HG02938 (cell line): Measurements from ENCODE around the gene TMEM9B.
A peak's percentile ranks its signal among the peaks of the same experiment; 100 is the strongest.
"Not testable (repeated sequence)": the region's sequence is repeated elsewhere in the genome, so short reads cannot be mapped to it uniquely, and the experiment has no call there.

ENCODE experiments used
- ATAC-seq: cut with Tn5 transposase; IDR thresholded peaks from one replicate; pipeline ENCODE4 v1.9.1; 2021; ENCODE audit warnings: mild to moderate bottlenecking, moderate library complexity; ENCODE audit not compliant: unreplicated experiment

Gene TMEM9B

DNA sequence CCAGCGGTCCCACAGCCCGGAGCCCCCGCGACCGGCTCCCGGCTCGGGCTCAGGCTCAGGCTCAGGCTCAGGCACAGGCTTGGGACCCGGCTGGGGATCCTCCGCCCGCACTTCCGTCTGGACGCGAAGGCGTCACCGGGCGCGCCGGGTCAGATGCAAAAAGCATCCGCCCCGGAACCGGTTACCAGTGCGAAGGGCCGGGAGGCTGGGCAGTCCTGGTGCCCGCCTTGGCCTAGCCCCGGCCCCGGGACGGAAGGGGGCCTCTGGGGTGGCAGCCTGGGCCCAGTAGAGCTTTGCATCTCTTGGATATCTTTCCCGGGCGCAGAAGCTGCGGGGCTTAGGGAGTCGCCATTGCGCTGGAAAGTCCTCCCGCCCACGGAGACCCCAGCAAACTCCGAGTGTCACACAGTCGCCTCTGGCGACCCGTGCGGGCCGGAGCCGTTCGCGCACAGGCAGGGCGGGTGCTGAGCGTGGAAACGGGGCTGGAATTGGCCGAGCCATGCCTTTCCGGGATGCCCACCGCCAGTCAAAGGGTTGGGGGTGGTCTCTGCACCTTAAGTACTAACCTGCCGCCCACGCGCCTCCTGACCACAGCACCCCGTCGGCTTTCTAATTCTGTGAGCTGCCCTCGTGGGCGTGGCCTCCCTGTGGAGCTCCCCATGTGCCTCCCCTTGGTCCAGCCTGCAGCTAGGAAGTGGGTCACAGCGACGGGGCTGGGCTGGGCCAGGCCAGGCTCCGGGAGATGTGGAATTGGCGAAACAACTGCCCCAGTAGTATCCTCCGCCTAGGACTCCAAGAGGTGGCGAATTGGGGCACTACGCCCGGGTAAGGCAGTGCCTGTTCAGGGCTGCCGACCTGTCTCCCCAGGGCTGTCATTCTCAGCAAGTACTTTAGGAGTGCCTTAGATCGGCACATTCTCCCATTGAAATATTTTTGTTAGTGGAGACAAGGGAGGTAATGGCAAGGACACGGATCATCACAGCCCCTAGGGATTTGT is at the start of gene TMEM9B:
Gene TMEM9B, minus strand, starts transcription at position 119 of the 997 bp plus-strand sequence. CDS start 129 bp downstream, outside the sequence.
- ATAC-seq = peak; percentile 71

DNA sequence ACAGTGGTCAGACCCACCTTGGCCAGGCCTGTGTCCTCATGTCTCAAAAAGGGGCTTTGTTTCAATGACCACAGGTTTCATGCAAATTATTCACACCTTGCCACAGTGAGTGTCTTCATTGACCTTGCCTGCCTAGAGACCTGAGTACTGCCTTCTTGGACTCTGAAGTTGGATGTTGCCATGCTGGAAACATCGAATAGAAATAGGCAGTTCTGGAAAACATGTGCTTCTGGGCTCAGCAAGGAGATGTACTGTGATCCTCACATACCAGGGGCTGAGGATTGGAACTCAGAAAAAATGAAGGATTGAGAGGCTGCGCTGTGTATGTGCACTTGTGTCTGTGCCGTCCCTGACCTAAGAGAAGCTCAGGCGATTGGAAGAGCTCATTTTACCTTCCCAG is 49.1 kb upstream of the TMEM9B start:
- no peak for ATAC-seq

- ATAC-seq = not testable (repeated sequence)
These were observed 45.3 kb upstream of the TMEM9B start for GRCh38 chr11:9009538-9009937.

DNA sequence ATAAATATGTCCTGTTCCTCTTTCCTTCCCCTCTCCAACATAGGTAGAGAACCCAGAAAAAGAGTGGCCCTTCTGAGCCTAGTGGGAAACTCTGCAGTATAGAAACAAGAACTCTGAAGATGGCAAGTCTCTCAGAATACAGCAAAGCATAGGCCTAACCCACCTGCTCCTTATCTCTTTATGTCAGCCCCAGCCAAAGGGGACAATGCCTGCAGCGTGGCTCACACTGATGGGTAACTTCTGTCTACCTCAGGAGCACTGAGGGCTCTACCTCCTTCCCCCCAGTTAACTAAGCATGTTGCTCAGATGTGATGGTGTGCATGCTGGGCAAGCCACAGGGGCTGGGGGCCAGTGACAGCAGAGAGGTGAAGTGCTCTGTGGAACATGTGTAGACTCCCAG is 44.4 kb upstream of the TMEM9B start:
- ATAC-seq = no peak

DNA sequence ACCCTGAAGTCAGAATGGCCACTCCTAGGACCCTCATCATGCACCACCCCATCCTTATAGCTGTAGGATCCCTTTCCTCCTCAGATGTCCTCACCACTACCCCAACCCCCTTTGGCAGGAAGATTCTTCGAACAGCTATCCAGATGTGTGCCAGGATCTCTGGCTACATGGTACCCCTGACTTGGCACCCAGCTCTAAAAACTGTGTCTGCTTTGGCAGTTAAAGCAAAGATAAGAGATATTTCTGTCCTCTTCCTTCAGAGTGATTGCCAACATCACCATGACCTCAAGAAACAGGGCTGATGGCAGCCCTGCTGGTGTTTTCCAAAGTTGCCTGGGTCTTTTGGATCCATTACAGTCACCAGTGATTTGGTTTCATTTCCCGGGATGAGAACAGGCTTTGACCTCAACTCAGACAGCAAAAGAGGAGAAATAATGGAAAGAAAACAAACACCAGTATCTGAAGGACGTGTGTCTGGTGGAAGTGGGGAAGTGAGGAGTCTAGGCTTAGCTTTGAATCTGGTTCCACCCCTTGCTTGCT is 43.8 kb upstream of the TMEM9B start:
- ATAC-seq = no peak

DNA sequence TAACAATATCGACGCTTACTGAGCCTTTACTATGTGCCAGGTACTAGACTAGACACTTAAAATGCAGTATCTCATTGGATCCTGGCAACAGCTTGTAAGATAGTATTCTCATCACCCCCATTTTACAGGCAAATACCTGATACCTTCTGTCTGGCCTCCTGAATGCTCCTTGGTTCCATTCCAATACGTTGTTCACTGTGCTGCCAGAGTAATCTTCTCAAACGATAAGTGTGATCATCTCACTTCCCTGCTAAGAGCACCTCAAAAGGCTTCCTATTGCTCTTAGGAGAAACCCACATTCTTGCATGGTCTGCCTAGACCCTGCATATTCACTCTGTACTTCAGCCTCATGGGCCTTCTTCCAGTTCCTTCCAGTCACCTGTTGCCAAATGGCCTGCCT is 40.8 kb upstream of the TMEM9B start:
- ATAC-seq = no peak

GRCh38 chr11:9004183-9004926 is 40.1 kb upstream of the TMEM9B start:
- ATAC-seq = no peak

- ATAC-seq = no peak
These were observed 39.4 kb upstream of the TMEM9B start, which contains the start of gene NRIP3 for GRCh38 chr11:9003573-9004182. NRIP3 (minus strand) TSS chr11:9004001; CDS start chr11:9003935, 66 bp downstream.

- ATAC-seq = no peak
These were observed 38.8 kb upstream of the TMEM9B start for GRCh38 chr11:9002920-9003572.

GRCh38 chr11:9001736-9002135 is 37.5 kb upstream of the TMEM9B start:
- no peak for ATAC-seq

- ATAC-seq = no peak
These were observed 33.8 kb upstream of the TMEM9B start for GRCh38 chr11:8998017-8998416.

DNA sequence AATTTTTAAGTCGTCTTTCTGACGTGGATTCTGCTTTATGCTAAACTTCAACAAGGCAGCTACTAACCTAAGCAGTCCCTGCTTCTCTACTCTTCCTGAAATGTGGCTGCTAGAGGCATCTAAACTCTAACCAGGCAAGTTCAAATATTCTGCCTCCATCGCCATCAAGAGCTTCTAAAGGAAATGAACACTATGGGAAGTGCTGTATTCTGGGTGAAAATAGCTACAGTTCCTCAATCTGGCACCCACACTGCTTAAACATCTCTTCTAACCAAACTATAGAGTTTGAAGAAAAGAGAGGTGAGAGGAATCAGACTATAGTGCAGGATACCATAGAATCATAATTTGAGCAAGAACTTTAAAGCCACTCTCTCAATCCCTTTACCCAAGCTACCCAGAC is 33.2 kb upstream of the TMEM9B start:
- ATAC-seq = no peak

GRCh38 chr11:8989453-8989852 is 25.2 kb upstream of the TMEM9B start:
- no peak for ATAC-seq

DNA sequence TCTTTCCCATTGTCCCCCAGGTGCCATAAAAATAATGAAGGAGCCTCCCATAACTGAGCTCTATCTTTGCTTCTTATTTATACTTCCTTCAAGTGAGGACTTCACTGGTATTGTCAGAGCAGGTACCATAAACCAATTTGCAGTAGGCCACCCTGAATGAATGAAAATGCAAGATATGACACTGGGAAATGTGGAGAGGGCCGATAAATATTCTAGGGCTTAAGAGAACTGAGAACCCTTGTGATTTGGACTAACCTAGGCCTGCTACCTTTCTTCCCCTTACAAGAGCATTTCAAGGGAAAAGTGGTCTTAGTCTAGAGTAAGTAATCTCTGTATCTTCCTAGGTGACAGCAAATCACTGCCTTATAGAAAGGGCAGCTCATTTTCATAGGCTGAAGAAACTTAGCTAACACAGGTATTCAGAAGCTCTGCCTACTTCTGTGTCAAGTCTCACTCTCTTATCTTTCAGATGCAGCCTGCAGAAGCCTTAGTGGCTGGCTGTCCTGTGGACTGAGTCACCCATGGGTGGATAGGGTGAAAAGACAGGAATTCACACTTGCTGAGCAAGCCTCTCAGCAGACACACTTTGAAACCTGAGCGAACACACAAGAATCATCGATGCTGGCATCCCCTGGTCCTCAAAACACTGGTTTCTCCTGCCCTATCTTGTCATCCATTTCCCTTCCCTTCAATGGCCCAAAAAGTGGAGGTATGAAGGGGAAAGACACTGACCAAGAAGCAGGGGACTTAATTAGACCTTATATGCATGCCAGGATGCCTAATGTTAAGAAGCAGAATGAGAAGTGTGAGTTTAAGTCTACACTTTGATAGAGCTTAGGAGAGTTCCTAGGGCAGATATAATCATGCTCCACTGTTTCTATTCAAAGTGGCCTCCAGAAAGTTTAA is 24.3 kb upstream of the TMEM9B start:
- ATAC-seq = no peak

DNA sequence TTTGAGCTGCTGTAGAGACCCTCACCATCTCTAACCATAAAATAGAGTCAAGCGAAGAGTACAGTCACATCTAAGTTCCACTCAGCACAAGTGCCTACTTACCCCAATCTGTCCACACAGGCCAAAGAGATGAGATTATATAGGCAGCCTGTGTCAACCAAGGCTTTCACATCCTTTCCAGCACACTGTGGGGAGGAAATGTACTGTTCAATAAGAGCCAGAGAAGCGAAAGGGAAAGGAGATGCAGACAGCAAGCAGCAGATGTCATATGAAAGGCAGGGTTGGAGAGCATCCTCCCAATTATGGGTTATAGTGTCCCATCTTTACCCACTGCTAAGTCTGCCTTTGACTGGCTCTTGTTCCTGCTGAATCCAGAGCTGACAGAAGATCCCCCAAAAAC is 23.2 kb upstream of the TMEM9B start:
- no peak for ATAC-seq

DNA sequence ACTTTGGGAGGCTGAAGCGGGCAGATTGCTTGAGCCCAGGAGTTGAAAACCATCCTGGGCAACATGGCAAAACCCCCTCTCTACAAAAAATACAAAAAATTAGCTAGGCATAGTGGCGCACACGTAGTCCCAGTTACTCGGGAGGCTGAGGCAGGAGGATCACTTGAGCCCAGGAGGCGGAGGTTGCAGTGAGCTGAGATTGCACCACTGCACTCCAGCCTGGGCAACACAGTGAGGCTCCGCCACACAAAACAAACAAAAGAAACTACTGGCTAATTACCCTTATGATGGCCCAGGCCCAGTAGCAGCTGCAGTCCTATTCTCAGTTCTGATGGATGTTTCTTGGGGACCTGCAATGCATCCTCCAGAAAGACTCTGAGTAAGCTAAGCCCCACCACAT is 22.5 kb upstream of the TMEM9B start:
- ATAC-seq = not testable (repeated sequence)

DNA sequence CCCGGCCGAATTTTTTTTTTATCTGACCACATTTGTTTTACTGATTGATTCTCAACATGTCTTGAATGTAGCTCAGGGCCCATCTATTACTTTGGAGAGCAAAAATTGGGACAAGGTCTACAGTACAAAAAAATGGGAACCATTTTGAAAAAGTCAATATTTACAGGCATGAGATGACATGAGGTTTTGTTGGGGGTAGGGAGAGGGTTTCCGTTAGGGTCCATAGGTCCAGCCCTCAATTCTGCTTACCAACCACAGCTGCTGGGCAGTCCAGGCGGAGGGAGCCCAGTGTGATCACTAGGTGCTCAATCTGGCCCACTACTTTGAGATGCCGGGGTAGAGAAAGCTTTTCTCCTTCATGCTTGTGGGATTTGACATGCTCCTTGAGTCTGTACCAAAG is 21.2 kb upstream of the TMEM9B start:
- no peak for ATAC-seq

DNA sequence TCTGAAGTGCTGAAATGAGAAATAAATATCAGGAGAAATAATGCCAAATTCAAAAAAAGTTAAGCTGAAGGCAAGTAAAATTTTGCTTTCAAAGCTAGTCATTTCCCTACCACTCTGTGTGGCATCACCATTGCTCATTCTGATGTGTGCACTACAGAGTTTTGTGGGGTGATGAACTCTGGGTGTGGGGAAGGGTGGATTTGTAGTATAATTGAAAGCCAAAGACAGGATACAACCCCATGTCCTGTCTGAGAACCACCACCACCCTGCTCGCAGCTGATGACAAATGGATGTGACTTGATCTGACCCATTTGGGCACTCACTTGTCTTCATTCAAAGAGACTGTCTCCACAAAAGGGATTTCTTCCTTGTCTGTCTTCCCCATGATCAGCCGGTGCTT is 19.3 kb upstream of the TMEM9B start:
- ATAC-seq = no peak

DNA sequence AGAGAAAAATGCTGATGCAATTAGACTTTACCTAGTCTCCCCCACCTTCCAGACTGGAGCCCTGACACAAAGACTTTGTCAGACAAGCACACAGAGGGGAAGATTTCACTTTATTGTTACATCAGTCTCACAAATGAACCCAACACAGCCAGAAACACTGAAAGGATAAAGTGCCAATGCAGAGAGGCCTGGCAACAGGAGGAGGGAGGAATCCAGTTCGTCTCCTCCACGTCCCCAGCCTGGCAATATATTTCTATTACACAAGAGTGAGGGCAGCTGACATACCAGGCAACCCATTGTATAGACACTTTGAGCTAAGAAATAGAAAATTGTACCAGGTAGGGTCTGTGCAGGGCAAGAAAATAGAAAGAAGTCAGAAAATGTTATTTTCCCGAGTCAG is 16.2 kb upstream of the TMEM9B start:
- no peak for ATAC-seq
